Brain microvascular endothelial cell (primary cell): Measurements from ENCODE around the gene WEE2.

Experiments used
- DNase-seq: peaks from one replicate; pipeline ENCODE4 v3.0.0-alpha.2; 2020
- H3K27ac ChIP-seq: fragments of 250-450 bp; sonication (Bioruptor Pico); 2 replicates; pipeline ENCODE4 v1.5.1; 2020; ENCODE audit warnings: mild to moderate bottlenecking, moderate library complexity
- H3K27me3 ChIP-seq: fragments of 250-450 bp; sonication (Bioruptor Pico); replicated peaks from 2 replicates; pipeline ENCODE4 v1.5.1; 2020; ENCODE audit warnings: mild to moderate bottlenecking
- H3K36me3 ChIP-seq: fragments of 250-450 bp; sonication (Bioruptor Pico); replicated peaks from 2 replicates; pipeline ENCODE4 v1.5.1; 2020; ENCODE audit warnings: mild to moderate bottlenecking
- H3K4me3 ChIP-seq: 2 replicates; pipeline ENCODE4 v1.5.1; 2011; ENCODE audit warnings: low read depth, mild to moderate bottlenecking, control low read depth, low read length, moderate library complexity
- CTCF ChIP-seq: IDR thresholded peaks from 2 replicates; pipeline ENCODE4 v1.5.1; 2011; ENCODE audit warnings: low read depth, mild to moderate bottlenecking, moderate library complexity, low read length, control low read depth, inconsistent platforms; ENCODE audit errors: missing control alignments
- in situ Hi-C: cut with HindIII; loops from 2 replicates; pipeline ENCODE4 v1.10.0; 2017; ENCODE audit warnings: low sequenced_read_pairs, low pct_ligation_motif_present

Gene WEE2

GRCh38 chr7:141715018-141715417, 6.9 kb downstream of the WEE2 start:
- no peak for DNase-seq
- Histone ChIP-seq H3K27ac (no peak overlapping the region), H3K27me3 (no peaks in the 10 kb centered on the region), H3K36me3 (no peaks in the 10 kb centered on the region), H3K4me3 (no peak overlapping the region)
- in situ Hi-C loops = no loop called here
- TF ChIP-seq CTCF = no peak

- DNase-seq = no peak
- H3K4me3 ChIP-seq = no peak overlapping the region
- H3K27ac ChIP-seq = no peak overlapping the region
- no peaks in the 10 kb centered on the region for H3K36me3 ChIP-seq
- no peak for TF ChIP-seq CTCF
- H3K27me3 ChIP-seq = no peaks in the 10 kb centered on the region
- in situ Hi-C loops = no loop called here
Observed at GRCh38 chr7:141715794-141716689, 7.9 kb downstream of the WEE2 start.

- in situ Hi-C loops = no loop called here
- H3K4me3 ChIP-seq = no peak overlapping the region
- H3K27ac ChIP-seq = no peak overlapping the region
- no peak for TF ChIP-seq CTCF
- no peaks in the 10 kb centered on the region for H3K36me3 ChIP-seq
- no peaks in the 10 kb centered on the region for H3K27me3 ChIP-seq
- DNase-seq = no peak
Observed at GRCh38 chr7:141717450-141717849, 9.3 kb downstream of the WEE2 start.

- Histone ChIP-seq H3K36me3 (no peaks in the 10 kb centered on the region), H3K27ac (no peak overlapping the region), H3K4me3 (no peak overlapping the region), H3K27me3 (no peaks in the 10 kb centered on the region)
- DNase-seq = no peak
- in situ Hi-C loops = no loop called here
- no peak for TF ChIP-seq CTCF
Observed at GRCh38 chr7:141722529-141722928, 14.4 kb downstream of the WEE2 start.

- DNase-seq = no peak
- Histone ChIP-seq H3K27ac (no peak overlapping the region), H3K36me3 (no peaks in the 10 kb centered on the region), H3K4me3 (no peak overlapping the region), H3K27me3 (no peaks in the 10 kb centered on the region)
- in situ Hi-C loops = no loop called here
- TF ChIP-seq CTCF = no peak
Observed at GRCh38 chr7:141729020-141729419, 20.9 kb downstream of the WEE2 start.
